H9 (cell line): ENCODE results near the gene NRXN3. TPM values are rescaled to one million over a fixed set of nuclear protein-coding genes. Genes with fewer than 3 reads are reported as not detected.

Source experiments
- DNase-seq: peaks from one replicate; pipeline ENCODE4 v3.0.0-alpha.2; 2017
- H2AFZ ChIP-seq: one replicate; pipeline ENCODE4 v1.6.1; 2013; ENCODE audit warnings: mild to moderate bottlenecking, low read length, control low read depth, moderate library complexity
- H2AK5ac ChIP-seq: 2 replicates; pipeline ENCODE4 v1.6.1; 2013; ENCODE audit warnings: low read length, control low read depth, mixed read lengths; ENCODE audit not compliant: insufficient read length
- H2BK120ac ChIP-seq: one replicate; pipeline ENCODE4 v1.6.1; 2013; ENCODE audit warnings: low read depth, mild to moderate bottlenecking, low read length, control low read depth, inconsistent platforms; ENCODE audit not compliant: poor library complexity, severe bottlenecking
- H2BK12ac ChIP-seq: 2 replicates; pipeline ENCODE4 v1.6.1; 2013; ENCODE audit warnings: low read length, control low read depth, mixed read lengths, low read depth; ENCODE audit not compliant: insufficient read length
- H2BK15ac ChIP-seq: 2 replicates; pipeline ENCODE4 v1.6.1; 2013; ENCODE audit warnings: low read depth, low read length, control low read depth
- H2BK20ac ChIP-seq: one replicate; pipeline ENCODE4 v1.6.1; 2013; ENCODE audit warnings: low read depth, mild to moderate bottlenecking, low read length, control low read depth, inconsistent platforms; ENCODE audit not compliant: poor library complexity, severe bottlenecking
- H2BK5ac ChIP-seq: 2 replicates; pipeline ENCODE4 v1.6.1; 2013; ENCODE audit warnings: low read length, control low read depth, mixed read lengths; ENCODE audit not compliant: insufficient read length
- H3K14ac ChIP-seq: 2 replicates; pipeline ENCODE4 v1.6.1; 2013; ENCODE audit warnings: low read length, control low read depth; ENCODE audit not compliant: insufficient read depth
- H3K18ac ChIP-seq: 2 replicates; pipeline ENCODE4 v1.6.1; 2013; ENCODE audit warnings: low read depth, mild to moderate bottlenecking, mixed read lengths, low read length, control low read depth; ENCODE audit not compliant: insufficient read length
- H3K23ac ChIP-seq: 2 replicates; pipeline ENCODE4 v1.6.1; 2013; ENCODE audit warnings: low read length, control low read depth, mixed read lengths, low read depth; ENCODE audit not compliant: insufficient read length
- H3K23me2 ChIP-seq: 2 replicates; pipeline ENCODE4 v1.6.1; 2013; ENCODE audit warnings: low read depth, mild to moderate bottlenecking, mixed read lengths, low read length, control low read depth; ENCODE audit not compliant: insufficient read length, poor library complexity, severe bottlenecking
- H3K27ac ChIP-seq: 2 replicates; pipeline ENCODE4 v1.5.1; 2013; ENCODE audit warnings: low read length, control low read depth, mixed read lengths, low read depth; ENCODE audit not compliant: insufficient read length
- H3K27me3 ChIP-seq: 2 replicates; pipeline ENCODE4 v1.6.1; 2013; ENCODE audit warnings: low read length, control low read depth, inconsistent platforms; ENCODE audit not compliant: insufficient read depth
- H3K4ac ChIP-seq: 2 replicates; pipeline ENCODE4 v1.6.1; 2013; ENCODE audit warnings: low read depth, mild to moderate bottlenecking, control low read depth, inconsistent platforms, low read length, moderate library complexity
- H3K4me1 ChIP-seq: 2 replicates; pipeline ENCODE4 v1.6.1; 2013; ENCODE audit warnings: low read length, control low read depth, inconsistent platforms; ENCODE audit not compliant: insufficient read depth
- H3K4me2 ChIP-seq: 2 replicates; pipeline ENCODE4 v1.6.1; 2013; ENCODE audit warnings: low read length, control low read depth, mixed read lengths; ENCODE audit not compliant: insufficient read length, insufficient read depth
- H3K56ac ChIP-seq: 2 replicates; pipeline ENCODE4 v1.6.1; 2013; ENCODE audit warnings: low read depth, mild to moderate bottlenecking, mixed read lengths, low read length, control low read depth; ENCODE audit not compliant: insufficient read length
- H3K79me1 ChIP-seq: 2 replicates; pipeline ENCODE4 v1.6.1; 2013; ENCODE audit warnings: low read depth, mild to moderate bottlenecking, moderate library complexity, low read length, control low read depth, inconsistent platforms; ENCODE audit not compliant: insufficient read depth, poor library complexity, severe bottlenecking
- H3K79me2 ChIP-seq: 2 replicates; pipeline ENCODE4 v1.6.1; 2013; ENCODE audit warnings: low read length, control low read depth, inconsistent platforms; ENCODE audit not compliant: insufficient read depth
- H3K9ac ChIP-seq: 2 replicates; pipeline ENCODE4 v1.6.1; 2013; ENCODE audit warnings: low read length, control low read depth, mixed read lengths; ENCODE audit not compliant: insufficient read length; ENCODE audit errors: extremely low read depth
- H3K9me3 ChIP-seq: one replicate; pipeline ENCODE4 v1.6.1; 2013; ENCODE audit warnings: low read depth, low read length, inconsistent platforms; ENCODE audit not compliant: control insufficient read depth
- H3T11ph ChIP-seq: one replicate; pipeline ENCODE4 v1.6.1; 2013; ENCODE audit warnings: mild to moderate bottlenecking, low read length, control low read depth, inconsistent platforms
- H4K20me1 ChIP-seq: one replicate; pipeline ENCODE4 v1.6.1; 2013; ENCODE audit not compliant: control insufficient read depth, insufficient read length, insufficient read depth
- H4K5ac ChIP-seq: 2 replicates; pipeline ENCODE4 v1.6.1; 2013; ENCODE audit warnings: low read depth, mild to moderate bottlenecking, mixed read lengths, low read length, control low read depth; ENCODE audit not compliant: insufficient read length
- H4K8ac ChIP-seq: replicated peaks from 2 replicates; pipeline ENCODE4 v1.6.1; 2013; ENCODE audit warnings: low read length, control low read depth, mixed read lengths, low read depth; ENCODE audit not compliant: insufficient read length
- H4K91ac ChIP-seq: 2 replicates; pipeline ENCODE4 v1.6.1; 2013; ENCODE audit warnings: low read depth, mild to moderate bottlenecking, moderate library complexity, mixed read lengths, low read length, control low read depth; ENCODE audit not compliant: insufficient read length
- H3K27ac Mint-ChIP-seq, 3 experiments: 2 replicates in 2 of 3; 3 replicates in 1 of 3; pipeline ENCODE4 v1.8.0; 2020 to 2021; ENCODE audit warnings: mixed read lengths in 3 of 3, mild to moderate bottlenecking in 1 of 3, moderate library complexity in 1 of 3
- H3K27me3 Mint-ChIP-seq: 2 replicates; pipeline ENCODE4 v1.8.0; 2021; ENCODE audit warnings: low read depth, mild to moderate bottlenecking, moderate library complexity, mixed read lengths
- H3K36me3 Mint-ChIP-seq, 3 experiments: 2 replicates in 2 of 3; 3 replicates in 1 of 3; pipeline ENCODE4 v1.8.0; 2020 to 2021; ENCODE audit warnings: low read depth in 3 of 3, mixed read lengths in 3 of 3; ENCODE audit not compliant: insufficient read depth in 1 of 3
- H3K4me1 Mint-ChIP-seq, 2 experiments: 2 replicates each; pipeline ENCODE4 v1.8.0; 2020; ENCODE audit warnings: mixed read lengths in 2 of 2
- H3K4me3 Mint-ChIP-seq, 2 experiments: 2 replicates in 1 of 2; 3 replicates in 1 of 2; pipeline ENCODE4 v1.8.0; 2020 to 2021; ENCODE audit warnings: mild to moderate bottlenecking in 2 of 2, mixed read lengths in 2 of 2, moderate library complexity in 1 of 2
- H3K9me3 Mint-ChIP-seq, 2 experiments: 2 replicates in 1 of 2; 3 replicates in 1 of 2; pipeline ENCODE4 v1.8.0; 2020; ENCODE audit warnings: mild to moderate bottlenecking in 2 of 2, mixed read lengths in 2 of 2, moderate library complexity in 1 of 2
- CTCF ChIP-seq: fragments of 200-600 bp; sonication (generic); conservative IDR thresholded peaks from 3 replicates; pipeline ENCODE4 v1.8.0; 2021; ENCODE audit warnings: antibody characterized with exemption, mild to moderate bottlenecking
- WGBS: extraction: QIAGEN DNeasy Blood & Tissue Kit; methylation state at CpG from one replicate; pipeline ENCODE4 v1.1.7; 2013; ENCODE audit warnings: missing lambda C conversion rate, low lambda C conversion rate, mixed read lengths; ENCODE audit not compliant: insufficient read length; ENCODE audit errors: extremely low coverage; 5-methylcytosine and 5-hydroxymethylcytosine counted together
- total RNA-seq: library from RNA; stranded (reverse); gene quantifications from 2 replicates; pipeline ENCODE4 v1.2.1, GENCODE V29; 2021

Gene NRXN3
- total RNA-seq, 1 experiment from 2014 or later, result 1.8 TPM

- Histone ChIP-seq H3K27ac (no peak overlapping the region), H3K56ac (no peak overlapping the region), H3K18ac (no peak overlapping the region), H3K4me2 (no peak overlapping the region), H2AK5ac (no peak overlapping the region), H3K23me2 (no peaks in the 10 kb centered on the region), H3K79me1 (no peaks in the 10 kb centered on the region), H3K23ac (no peak overlapping the region), H4K8ac (no peak overlapping the region), H2BK15ac (no peak overlapping the region), H2BK120ac (no peak overlapping the region), H3T11ph (no peak overlapping the region), H4K91ac (no peak overlapping the region), H2BK12ac (no peak overlapping the region), H3K4me1 (no peaks in the 10 kb centered on the region; the same call in none of the 2 replicates), H3K14ac (no peak overlapping the region), H2AFZ (no peak overlapping the region), H3K27me3 (no peaks in the 10 kb centered on the region), H2BK5ac (no peak overlapping the region), H2BK20ac (no peak overlapping the region), H4K5ac (no peak overlapping the region), H4K20me1 (no peaks in the 10 kb centered on the region), H3K9ac (no peak overlapping the region), H3K4ac (no peak overlapping the region), H3K9me3 (no peaks in the 10 kb centered on the region), H3K79me2 (no peaks in the 10 kb centered on the region)
- Mint-ChIP-seq H3K27me3 (no peaks in the 10 kb centered on the region), H3K9me3 (peaks cover 3% of the 10 kb centered on the region in 2 experiments; a peak in 3 of 5 replicates), H3K4me1 (peaks cover 10 to 12% of the 10 kb centered on the region in 2 experiments), H3K4me3 (no peak overlapping the region), H3K27ac (no peak overlapping the region), H3K36me3 (peaks cover 0 to 7% (median 0%) of the 10 kb centered on the region in 3 experiments; a peak in 2 of 7 replicates)
- TF ChIP-seq CTCF, result no peak
- no CpG with 5 or more reads among the region's 5 CpGs for WGBS
- DNase-seq, result no peak
Measured at GRCh38 chr14:79791055-79791732, 1621.0 kb downstream of the NRXN3 start.
